GM23248 (cell line): ENCODE results near the gene TNFRSF21. TPM values are rescaled to one million over a fixed set of nuclear protein-coding genes. Genes with fewer than 3 reads are reported as not detected.
"Not testable (repeated sequence)": the region's sequence is repeated elsewhere in the genome, so short reads cannot be mapped to it uniquely, and the experiment has no call there.

ENCODE experiments used
- DNase-seq: peaks from one replicate; pipeline ENCODE4 v3.0.0-alpha.2; 2015
- H2AFZ ChIP-seq: fragments of 200-600 bp; sonication (generic); 2 replicates; pipeline ENCODE4 v1.6.1; 2016; ENCODE audit warnings: antibody characterized with exemption
- H3F3A ChIP-seq: fragments of 200-600 bp; sonication (generic); 2 replicates; pipeline ENCODE4 v1.6.1; 2016; ENCODE audit warnings: mild to moderate bottlenecking, antibody characterized with exemption, mixed run types; ENCODE audit not compliant: insufficient read depth
- H3K27ac ChIP-seq: fragments of 200-600 bp; sonication (generic); 2 replicates; pipeline ENCODE4 v1.5.1; 2016; ENCODE audit warnings: mild to moderate bottlenecking
- H3K27me3 ChIP-seq: fragments of 200-600 bp; sonication (generic); replicated peaks from 2 replicates; pipeline ENCODE4 v1.6.1; 2016; ENCODE audit warnings: mild to moderate bottlenecking; ENCODE audit not compliant: insufficient read depth
- H3K36me3 ChIP-seq: fragments of 200-600 bp; sonication (generic); 2 replicates; pipeline ENCODE4 v1.6.1; 2016; ENCODE audit warnings: low read depth, mild to moderate bottlenecking
- H3K4me1 ChIP-seq: fragments of 200-600 bp; sonication (generic); 2 replicates; pipeline ENCODE4 v1.6.1; 2016; ENCODE audit warnings: mild to moderate bottlenecking; ENCODE audit not compliant: insufficient read depth
- H3K4me2 ChIP-seq: fragments of 200-600 bp; sonication (generic); one replicate; pipeline ENCODE4 v1.6.1; 2016; ENCODE audit warnings: mild to moderate bottlenecking; ENCODE audit not compliant: unreplicated experiment
- H3K4me3 ChIP-seq: fragments of 200-600 bp; sonication (generic); 2 replicates; pipeline ENCODE4 v1.5.1; 2016; ENCODE audit warnings: mild to moderate bottlenecking
- H3K79me2 ChIP-seq: fragments of 200-600 bp; sonication (generic); 2 replicates; pipeline ENCODE4 v1.6.1; 2016; ENCODE audit warnings: mild to moderate bottlenecking; ENCODE audit not compliant: insufficient read depth
- H3K9ac ChIP-seq: fragments of 200-600 bp; sonication (generic); 2 replicates; pipeline ENCODE4 v1.6.1; 2016; ENCODE audit warnings: mild to moderate bottlenecking
- H3K9me2 ChIP-seq: fragments of 200-600 bp; sonication (generic); 2 replicates; pipeline ENCODE4 v1.6.1; 2016; ENCODE audit warnings: mixed run types, mild to moderate bottlenecking, moderate library complexity; ENCODE audit not compliant: insufficient read depth
- H3K9me3 ChIP-seq: fragments of 200-600 bp; sonication (generic); one replicate; pipeline ENCODE4 v1.6.1; 2017; ENCODE audit warnings: low read depth
- H4K20me1 ChIP-seq: fragments of 200-600 bp; sonication (generic); 2 replicates; pipeline ENCODE4 v1.6.0; 2016; ENCODE audit not compliant: insufficient read depth
- EZH2 ChIP-seq: fragments of 200-600 bp; sonication (generic); IDR thresholded peaks from 2 replicates; pipeline ENCODE4 v1.6.1; 2018; ENCODE audit warnings: antibody characterized with exemption, mild to moderate bottlenecking; ENCODE audit not compliant: insufficient read depth, poor library complexity, severe bottlenecking
- EZH2phosphoT487 ChIP-seq: fragments of 200-600 bp; sonication (generic); IDR thresholded peaks from 2 replicates; pipeline ENCODE4 v1.6.1; 2018; ENCODE audit warnings: antibody characterized with exemption, moderate library complexity, mild to moderate bottlenecking, low read depth; ENCODE audit not compliant: insufficient read depth
- WGBS, 2 experiments: methylation state at CpG; one replicate each; pipeline ENCODE4 v1.1.6; 2015 to 2017; ENCODE audit warnings: low lambda C conversion rate in 2 of 2, low coverage in 1 of 2; ENCODE audit errors: missing lambda C conversion rate in 2 of 2; 5-methylcytosine and 5-hydroxymethylcytosine counted together
- in situ Hi-C: fragments of 300-500 bp; cut with MboI; formaldehyde crosslinking; loops from 2 replicates; pipeline ENCODE4 v1.15.0; 2020
- polyA plus RNA-seq: library from polyadenylated mRNA; unstranded; fragments of >200 nt; fragmentation: Nextera tagmentation; extraction: Ambion mirVana; gene quantifications from 2 replicates; pipeline ENCODE4 v1.2.1, GENCODE V29; 2016
- total RNA-seq: library from RNA; depleted of rRNA; stranded (reverse); fragments of >200 nt; shearing (Covaris generic); gene quantifications from 2 replicates; pipeline ENCODE4 v1.2.3, GENCODE V29; 2014

Gene TNFRSF21
- total and polyA plus RNA-seq, 2 experiments from 2014 or later = 3.9 to 8.4 TPM

DNA sequence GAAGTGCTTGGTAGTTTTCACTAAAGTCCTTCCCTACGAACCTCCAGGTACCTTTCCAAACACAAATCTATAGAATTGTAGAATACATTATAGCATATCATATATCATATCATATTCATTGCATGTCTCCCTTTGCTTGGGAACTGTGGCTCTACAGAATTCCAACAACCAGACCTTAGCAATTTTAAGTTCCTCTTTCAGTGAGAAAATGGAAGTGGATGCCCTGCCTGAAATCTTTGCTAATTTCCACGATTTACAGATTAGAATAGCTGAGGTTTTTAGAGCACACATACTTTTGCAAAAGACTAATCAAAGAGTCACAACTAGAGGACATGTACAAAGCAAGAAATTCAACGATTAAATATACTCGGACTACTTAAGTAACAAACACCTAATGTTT is 78.6 kb downstream of the TNFRSF21 start:
- no peak overlapping the region for H3K9ac ChIP-seq
- in situ Hi-C loops = no loop called here
- 29 to 46% methylated on average over 4 of the region's 4 CpGs for WGBS, 2 experiments
- TF ChIP-seq EZH2 = no peak
- no peak for TF ChIP-seq EZH2phosphoT487
- no peaks in the 10 kb centered on the region for H3K36me3 ChIP-seq
- no peaks in the 10 kb centered on the region for H3F3A ChIP-seq
- DNase-seq = no peak
- no peaks in the 10 kb centered on the region for H4K20me1 ChIP-seq
- H2AFZ ChIP-seq = no peak overlapping the region
- H3K9me2 ChIP-seq = no peaks in the 10 kb centered on the region
- H3K79me2 ChIP-seq = no peaks in the 10 kb centered on the region
- no peaks in the 10 kb centered on the region for H3K27me3 ChIP-seq
- no peak overlapping the region for H3K4me2 ChIP-seq
- H3K4me3 ChIP-seq = no peak overlapping the region
- H3K27ac ChIP-seq = no peak overlapping the region
- H3K4me1 ChIP-seq = no peaks in the 10 kb centered on the region
- H3K9me3 ChIP-seq = no peaks in the 10 kb centered on the region

DNA sequence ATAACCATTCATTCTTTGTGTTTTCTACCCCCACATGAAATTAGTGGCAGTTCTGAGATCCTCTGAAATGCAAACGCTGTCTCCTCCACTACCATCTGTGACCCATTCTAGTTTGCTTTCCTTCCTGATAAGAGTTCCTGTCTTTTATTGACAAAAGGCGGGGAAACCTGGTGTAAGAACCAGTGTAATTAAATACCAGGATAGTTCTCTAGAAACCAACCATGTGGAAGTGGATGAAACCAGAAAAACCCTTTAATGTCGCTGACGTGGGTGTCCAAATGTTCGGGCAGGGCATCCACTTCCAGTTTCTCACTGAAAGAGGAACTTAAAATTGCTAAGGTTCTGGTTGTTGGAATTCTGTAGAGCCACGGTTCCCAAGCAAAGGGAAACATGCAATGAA is 79.1 kb downstream of the TNFRSF21 start:
- Histone ChIP-seq H4K20me1 (no peaks in the 10 kb centered on the region), H3F3A (no peaks in the 10 kb centered on the region), H3K27ac (no peak overlapping the region), H3K27me3 (no peaks in the 10 kb centered on the region), H2AFZ (no peak overlapping the region), H3K9me3 (no peaks in the 10 kb centered on the region), H3K79me2 (no peaks in the 10 kb centered on the region), H3K4me2 (no peak overlapping the region), H3K9me2 (no peaks in the 10 kb centered on the region), H3K36me3 (no peaks in the 10 kb centered on the region), H3K4me3 (no peak overlapping the region), H3K4me1 (no peaks in the 10 kb centered on the region), H3K9ac (no peak overlapping the region)
- no peak for DNase-seq
- TF ChIP-seq EZH2phosphoT487 = no peak
- no peak for TF ChIP-seq EZH2
- in situ Hi-C loops = no loop called here
- 41 to 43% methylated on average over 6 of the region's 6 CpGs for WGBS, 2 experiments

- no peak for DNase-seq
- no peaks in the 10 kb centered on the region for H3K36me3 ChIP-seq
- no peak overlapping the region for H3K27ac ChIP-seq
- in situ Hi-C loops = no loop called here
- no peak overlapping the region for H3K4me2 ChIP-seq
- TF ChIP-seq EZH2phosphoT487 (no peak), EZH2 (no peak)
- H3K27me3 ChIP-seq = no peaks in the 10 kb centered on the region
- H3K4me3 ChIP-seq = no peak overlapping the region
- H3F3A ChIP-seq = no peaks in the 10 kb centered on the region
- no peak overlapping the region for H2AFZ ChIP-seq
- 62 to 66% methylated on average over 7 of the region's 7 CpGs for WGBS, 2 experiments
- H3K79me2 ChIP-seq = no peaks in the 10 kb centered on the region
- no peaks in the 10 kb centered on the region for H3K4me1 ChIP-seq
- no peaks in the 10 kb centered on the region for H3K9me3 ChIP-seq
- no peaks in the 10 kb centered on the region for H4K20me1 ChIP-seq
- no peaks in the 10 kb centered on the region for H3K9me2 ChIP-seq
- no peak overlapping the region for H3K9ac ChIP-seq
Measured at GRCh38 chr6:47229255-47229654, 80.5 kb downstream of the TNFRSF21 start.

DNA sequence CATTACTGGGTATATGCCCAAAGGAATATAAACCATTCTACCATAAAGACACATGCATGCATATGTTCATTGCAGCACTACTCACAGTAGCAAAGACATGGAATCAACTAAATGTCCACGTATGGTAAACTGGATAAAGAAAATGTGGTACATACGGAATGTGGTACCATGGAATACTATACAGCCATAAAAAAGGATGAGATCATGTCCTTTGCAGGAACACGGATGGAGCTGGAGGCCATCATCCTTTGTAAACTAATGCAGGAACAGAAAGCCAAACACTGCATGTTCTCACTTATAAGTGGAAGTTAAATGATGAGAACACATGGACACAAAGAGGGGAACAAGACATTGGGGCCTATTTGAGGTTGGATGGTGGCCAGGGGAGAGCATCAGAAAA is 81.6 kb downstream of the TNFRSF21 start:
- H3F3A ChIP-seq, H3K9me3 ChIP-seq, H3K4me1 ChIP-seq, H3K4me2 ChIP-seq, in situ Hi-C loops, H3K36me3 ChIP-seq, H3K27ac ChIP-seq, H3K79me2 ChIP-seq, H3K9me2 ChIP-seq, H3K27me3 ChIP-seq, DNase-seq, H3K9ac ChIP-seq, H2AFZ ChIP-seq, H3K4me3 ChIP-seq, H4K20me1 ChIP-seq: not testable (repeated sequence)
- WGBS, 2 experiments = 29 to 37% methylated on average over 3 of the region's 3 CpGs

DNA sequence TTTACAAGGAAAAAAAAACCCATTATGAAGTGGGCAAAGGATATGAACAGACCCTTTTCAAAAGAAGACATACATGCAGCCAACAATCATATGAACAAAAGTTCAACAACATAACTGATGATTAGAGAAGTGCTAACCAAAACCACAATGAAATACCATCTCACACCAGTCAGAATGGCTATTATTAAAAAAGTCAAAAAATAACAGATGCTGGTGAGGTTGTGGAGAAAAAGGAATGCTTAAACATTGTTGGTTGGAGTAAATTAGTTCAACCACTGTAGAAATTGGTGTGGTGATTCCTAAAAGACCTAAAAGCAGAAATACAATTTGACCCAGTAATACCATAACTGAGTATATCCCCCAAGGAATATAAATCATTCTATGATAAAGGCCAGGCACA is 86.5 kb downstream of the TNFRSF21 start:
- H3K27ac ChIP-seq, H3K4me1 ChIP-seq, H3K9ac ChIP-seq, H4K20me1 ChIP-seq, H3K27me3 ChIP-seq, H3K4me2 ChIP-seq, DNase-seq, H2AFZ ChIP-seq, H3K36me3 ChIP-seq, H3F3A ChIP-seq, H3K79me2 ChIP-seq, H3K9me2 ChIP-seq, H3K9me3 ChIP-seq, in situ Hi-C loops, H3K4me3 ChIP-seq: not testable (repeated sequence)
